ENCODE results near the gene RIT2. TPM values are rescaled to one million over a fixed set of nuclear protein-coding genes. Genes with fewer than 3 reads are reported as not detected.

Gene RIT2
- total and polyA plus RNA-seq, 2 of the 4 experiments (the other 2 are of a cell fraction) = not detected

- no peak overlapping the region for H4K5ac ChIP-seq (ENCODE audit: low read depth, low read length)
- no TSS peak for BruUV-seq (replicated peaks)
- H3K14ac ChIP-seq (replicated peaks; ENCODE audit: low read depth, low read length) = no peak overlapping the region
- H3K36me3 ChIP-seq (ENCODE audit: control insufficient read depth, insufficient read depth, low read length) = no peaks in the 10 kb centered on the region
- dilution Hi-C loops (cut with HindIII; ENCODE audit: low sequenced_read_pairs, unreplicated experiment) = no loop called here
- H3K9me1 ChIP-seq (ENCODE audit: insufficient read depth, low read length) = no peaks in the 10 kb centered on the region
- H2BK5ac ChIP-seq (ENCODE audit: low read depth, low read length, poor library complexity, severe bottlenecking) = no peak overlapping the region
- no peaks in the 10 kb centered on the region for H4K20me1 ChIP-seq (ENCODE audit: insufficient read depth, low read length)
- no peak overlapping the region for H3K4me3 ChIP-seq (ENCODE audit: insufficient read depth, low read depth, low read length)
- H3K9me3 ChIP-seq (ENCODE audit: control insufficient read depth, insufficient read depth, low read length) = 0 out of 2 replicates have a peak, but pooled peaks cover 1% of the 10 kb centered on the region
- in situ Hi-C loops (cut with MboI; ENCODE audit: low sequenced_read_pairs) = no loop called here
- H3K27me3 ChIP-seq (ENCODE audit: control insufficient read depth, insufficient read depth, low read length) = no peaks in the 10 kb centered on the region
- TF ChIP-seq SMC3 (IDR thresholded peaks at IDR 0.05; ENCODE audit: low read depth, low read length) = no peak
- TF ChIP-seq, protein P1, sequence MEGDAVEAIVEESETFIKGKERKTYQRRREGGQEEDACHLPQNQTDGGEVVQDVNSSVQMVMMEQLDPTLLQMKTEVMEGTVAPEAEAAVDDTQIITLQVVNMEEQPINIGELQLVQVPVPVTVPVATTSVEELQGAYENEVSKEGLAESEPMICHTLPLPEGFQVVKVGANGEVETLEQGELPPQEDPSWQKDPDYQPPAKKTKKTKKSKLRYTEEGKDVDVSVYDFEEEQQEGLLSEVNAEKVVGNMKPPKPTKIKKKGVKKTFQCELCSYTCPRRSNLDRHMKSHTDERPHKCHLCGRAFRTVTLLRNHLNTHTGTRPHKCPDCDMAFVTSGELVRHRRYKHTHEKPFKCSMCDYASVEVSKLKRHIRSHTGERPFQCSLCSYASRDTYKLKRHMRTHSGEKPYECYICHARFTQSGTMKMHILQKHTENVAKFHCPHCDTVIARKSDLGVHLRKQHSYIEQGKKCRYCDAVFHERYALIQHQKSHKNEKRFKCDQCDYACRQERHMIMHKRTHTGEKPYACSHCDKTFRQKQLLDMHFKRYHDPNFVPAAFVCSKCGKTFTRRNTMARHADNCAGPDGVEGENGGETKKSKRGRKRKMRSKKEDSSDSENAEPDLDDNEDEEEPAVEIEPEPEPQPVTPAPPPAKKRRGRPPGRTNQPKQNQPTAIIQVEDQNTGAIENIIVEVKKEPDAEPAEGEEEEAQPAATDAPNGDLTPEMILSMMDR (conservative IDR thresholded peaks at IDR 0.05; ENCODE audit: low read depth, low read length) = no peak
- TF ChIP-seq MAFK (IDR thresholded peaks at IDR 0.05; ENCODE audit: low read depth, low read length) = no peak
- no peak for TF ChIP-seq BHLHE40 (IDR thresholded peaks at IDR 0.05; ENCODE audit: low read depth, low read length)
- TF ChIP-seq CHD1 (IDR thresholded peaks at IDR 0.05; ENCODE audit: low read depth, low read length) = no peak
- no peak for TF ChIP-seq ELK1 (IDR thresholded peaks at IDR 0.05; ENCODE audit: borderline replicate concordance, low read depth, low read length)
- no peak for TF ChIP-seq POLR2A (IDR thresholded peaks at IDR 0.05; ENCODE audit: low read depth, low read length)
- TF ChIP-seq, protein P2, sequence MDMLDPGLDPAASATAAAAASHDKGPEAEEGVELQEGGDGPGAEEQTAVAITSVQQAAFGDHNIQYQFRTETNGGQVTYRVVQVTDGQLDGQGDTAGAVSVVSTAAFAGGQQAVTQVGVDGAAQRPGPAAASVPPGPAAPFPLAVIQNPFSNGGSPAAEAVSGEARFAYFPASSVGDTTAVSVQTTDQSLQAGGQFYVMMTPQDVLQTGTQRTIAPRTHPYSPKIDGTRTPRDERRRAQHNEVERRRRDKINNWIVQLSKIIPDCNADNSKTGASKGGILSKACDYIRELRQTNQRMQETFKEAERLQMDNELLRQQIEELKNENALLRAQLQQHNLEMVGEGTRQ (IDR thresholded peaks at IDR 0.05; ENCODE audit: low read depth, low read length) = no peak
- TF ChIP-seq RAD21 (IDR thresholded peaks at IDR 0.05; ENCODE audit: low read length) = no peak
- TF ChIP-seq RFX5 (IDR thresholded peaks at IDR 0.05; ENCODE audit: low read depth, low read length) = no peak
- TF ChIP-seq NFE2L2 (IDR thresholded peaks at IDR 0.05; ENCODE audit: low read depth, low read length) = no peak
- TF ChIP-seq MXI1 (IDR thresholded peaks at IDR 0.05; ENCODE audit: borderline replicate concordance, low read depth, low read length) = no peak
- no peak overlapping the region for H3K4me2 ChIP-seq (ENCODE audit: low read depth, low read length)
- no peak overlapping the region for H3K23ac ChIP-seq (ENCODE audit: low read depth, low read length)
- H3K18ac ChIP-seq (ENCODE audit: low read depth, low read length) = no peak overlapping the region
- no peak overlapping the region for H2AK5ac ChIP-seq (ENCODE audit: low read depth, low read length)
- ChIA-PET CTCF (no interaction called here), POLR2A (ENCODE audit: unreplicated experiment) (no interaction called here)
- H2BK120ac ChIP-seq (ENCODE audit: low read depth, low read length) = no peak overlapping the region
- no peak overlapping the region for H4K91ac ChIP-seq (ENCODE audit: insufficient read depth, low read depth, low read length)
- no peak overlapping the region for H3K4ac ChIP-seq (ENCODE audit: low read depth, low read length)
- no peaks in the 10 kb centered on the region for H3K4me1 ChIP-seq (ENCODE audit: control insufficient read depth, insufficient read depth, low read length)
- no peak overlapping the region for H2AFZ ChIP-seq (replicated peaks; ENCODE audit: low read length, poor library complexity)
- intact Hi-C loops (cut with micrococcal nuclease) = no loop called here
- H3K27ac ChIP-seq (ENCODE audit: insufficient read depth, low read length) = no peak overlapping the region
- no peak overlapping the region for H3K9ac ChIP-seq (ENCODE audit: low read depth, low read length)
- H2BK20ac ChIP-seq (ENCODE audit: low read depth, low read length) = no peak overlapping the region
- H2BK15ac ChIP-seq (ENCODE audit: low read depth, low read length) = no peak overlapping the region
- ATAC-seq (ENCODE audit: low read depth) (no peak), DNase-seq (no peak)
- H3K56ac ChIP-seq (ENCODE audit: extremely low read depth, insufficient read depth, low read length) = no peak overlapping the region
- H3K79me1 ChIP-seq (ENCODE audit: low read depth in 1 of 2, low read length in 2 of 2) = no peaks in the 10 kb centered on the region
- H2AK9ac ChIP-seq (replicated peaks; ENCODE audit: low read depth, low read length, poor library complexity) = no peak overlapping the region
- H4K8ac ChIP-seq (ENCODE audit: low read depth in 2 of 2, low read length in 2 of 2) = no peak overlapping the region
Measured at GRCh38 chr18:42742474-42742873, 373.0 kb downstream of the RIT2 start.
